Type B pancreatic cell (in vitro differentiated cells): ENCODE results near the gene CACNA1D. TPM values are rescaled to one million over a fixed set of nuclear protein-coding genes. Genes with fewer than 3 reads are reported as not detected.

Source experiments
- DNase-seq: peaks from one replicate; pipeline ENCODE4 v3.0.0; 2021; ENCODE audit warnings: mixed read lengths; ENCODE audit not compliant: unreplicated experiment; ENCODE audit errors: extremely low spot score
- H3K27ac Mint-ChIP-seq: 2 replicates; pipeline ENCODE4 v1.8.0; 2021; ENCODE audit warnings: mild to moderate bottlenecking, mixed read lengths
- H3K27me3 Mint-ChIP-seq: 2 replicates; pipeline ENCODE4 v1.8.0; 2021; ENCODE audit warnings: mixed read lengths
- H3K36me3 Mint-ChIP-seq: 2 replicates; pipeline ENCODE4 v1.8.0; 2021; ENCODE audit warnings: mixed read lengths
- H3K4me1 Mint-ChIP-seq: one replicate; pipeline ENCODE4 v1.8.0; 2021; ENCODE audit warnings: mixed read lengths; ENCODE audit not compliant: unreplicated experiment
- H3K4me3 Mint-ChIP-seq: 2 replicates; pipeline ENCODE4 v1.8.0; 2021; ENCODE audit warnings: mild to moderate bottlenecking, mixed read lengths
- H3K9me3 Mint-ChIP-seq: 2 replicates; pipeline ENCODE4 v1.8.0; 2021; ENCODE audit warnings: mixed read lengths
- CTCF ChIP-seq: fragments of 200-600 bp; sonication (generic); conservative IDR thresholded peaks from 2 replicates; pipeline ENCODE4 v1.5.0; 2021; ENCODE audit warnings: antibody characterized with exemption, mild to moderate bottlenecking
- total RNA-seq: library from RNA; stranded (reverse); gene quantifications from 2 replicates; pipeline ENCODE4 v1.2.1, GENCODE V29; 2021; ENCODE audit warnings: low replicate concordance

The CACNA1D gene
- total RNA-seq, 1 donor from 2014 or later, result 17.4 TPM

GRCh38 chr3:53803124-53803815 lies 308.9 kb downstream of the CACNA1D start:
- no peak for DNase-seq
- Mint-ChIP-seq H3K27ac (no peak overlapping the region), H3K9me3 (no peaks in the 10 kb centered on the region), H3K36me3 (no peaks in the 10 kb centered on the region), H3K4me1 (peaks cover 37% of the 10 kb centered on the region), H3K27me3 (no peaks in the 10 kb centered on the region), H3K4me3 (no peak overlapping the region)
- TF ChIP-seq CTCF, result no peak

- peak overlapping the region; percentile 72 for H3K27ac Mint-ChIP-seq
- no peak for DNase-seq
- H3K27me3 Mint-ChIP-seq, result no peaks in the 10 kb centered on the region
These were observed 309.6 kb downstream of the CACNA1D start for GRCh38 chr3:53803816-53804695.

GRCh38 chr3:53804697-53805462 lies 310.5 kb downstream of the CACNA1D start:
- TF ChIP-seq CTCF, result no peak
- no peaks in the 10 kb centered on the region for H3K27me3 Mint-ChIP-seq
- peaks cover 37% of the 10 kb centered on the region for H3K4me1 Mint-ChIP-seq
- no peaks in the 10 kb centered on the region for H3K36me3 Mint-ChIP-seq
- no peaks in the 10 kb centered on the region for H3K9me3 Mint-ChIP-seq
- H3K27ac Mint-ChIP-seq, result peak overlapping the region; percentile 72
- no peak overlapping the region for H3K4me3 Mint-ChIP-seq
- no peak for DNase-seq

More at GRCh38 chr3:53803816-53804695, 309.6 kb downstream of the CACNA1D start:
- Mint-ChIP-seq H3K4me1 (peaks cover 37% of the 10 kb centered on the region), H3K9me3 (no peaks in the 10 kb centered on the region), H3K4me3 (no peak overlapping the region), H3K36me3 (no peaks in the 10 kb centered on the region)
- no peak for TF ChIP-seq CTCF

GRCh38 chr3:53805463-53806159 lies 311.2 kb downstream of the CACNA1D start:
- DNase-seq, result peak; percentile 53
- Mint-ChIP-seq H3K9me3 (no peaks in the 10 kb centered on the region), H3K27ac (peak overlapping the region; percentile 72), H3K36me3 (no peaks in the 10 kb centered on the region), H3K4me3 (no peak overlapping the region), H3K4me1 (peaks cover 32% of the 10 kb centered on the region), H3K27me3 (no peaks in the 10 kb centered on the region)
- no peak for TF ChIP-seq CTCF
